NOMO-1 treated with DMSO at 0.1 percent for 48 hours (cell line): ENCODE results near the gene ZDHHC11B.

Experiments
- DNase-seq: peaks from one replicate; lab custom pipeline; 2025; ENCODE audit not compliant: unreplicated experiment; lab: John Stamatoyannopoulos, UW

The ZDHHC11B gene

GRCh38 chr5:662751-663435 lies 121.6 kb downstream of the ZDHHC11B start:
- no peak for DNase-seq

DNA sequence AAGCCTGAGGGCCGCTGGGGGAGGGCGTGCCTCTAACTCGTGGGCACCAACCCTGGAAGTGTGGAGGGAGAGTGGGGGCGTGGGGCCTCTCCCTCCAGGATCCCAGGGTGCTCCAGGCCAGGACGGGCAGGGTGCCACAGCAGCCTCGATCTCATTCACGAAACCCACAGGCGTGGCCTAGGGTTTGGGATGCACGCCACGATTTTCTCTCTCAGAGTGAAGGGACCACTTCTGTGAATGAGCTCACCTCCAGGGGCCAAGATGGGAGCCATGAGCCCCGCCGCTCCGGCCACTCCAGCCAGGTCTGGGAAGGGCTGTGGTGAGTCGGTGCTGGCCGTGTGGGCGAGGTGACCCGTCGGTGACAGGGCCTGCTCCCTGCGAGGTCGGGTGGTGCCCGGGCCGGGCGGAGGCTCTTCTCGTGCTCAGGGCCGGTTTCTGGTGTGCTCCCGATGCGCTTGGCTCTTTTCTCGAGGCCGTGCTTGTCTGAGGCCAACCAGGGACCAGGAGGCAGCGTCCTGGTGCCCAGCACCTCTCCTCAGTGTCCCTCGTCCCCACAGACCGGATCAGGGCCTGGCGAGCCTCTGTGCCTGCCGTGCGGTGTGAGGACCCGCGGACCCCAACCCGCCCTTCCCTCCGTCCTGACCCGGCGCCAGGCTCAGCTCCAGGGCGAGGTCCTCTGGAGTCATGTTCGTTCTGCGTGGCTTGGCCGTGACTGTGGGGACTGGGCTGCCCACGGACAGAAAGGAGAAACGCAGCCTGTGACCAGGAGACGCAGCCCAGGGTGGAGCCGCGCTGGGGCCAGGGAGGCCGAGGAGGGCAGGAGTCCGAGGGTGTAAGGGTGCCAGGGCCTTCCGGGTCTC lies 122.4 kb downstream of the ZDHHC11B start:
- DNase-seq, result no peak

DNA sequence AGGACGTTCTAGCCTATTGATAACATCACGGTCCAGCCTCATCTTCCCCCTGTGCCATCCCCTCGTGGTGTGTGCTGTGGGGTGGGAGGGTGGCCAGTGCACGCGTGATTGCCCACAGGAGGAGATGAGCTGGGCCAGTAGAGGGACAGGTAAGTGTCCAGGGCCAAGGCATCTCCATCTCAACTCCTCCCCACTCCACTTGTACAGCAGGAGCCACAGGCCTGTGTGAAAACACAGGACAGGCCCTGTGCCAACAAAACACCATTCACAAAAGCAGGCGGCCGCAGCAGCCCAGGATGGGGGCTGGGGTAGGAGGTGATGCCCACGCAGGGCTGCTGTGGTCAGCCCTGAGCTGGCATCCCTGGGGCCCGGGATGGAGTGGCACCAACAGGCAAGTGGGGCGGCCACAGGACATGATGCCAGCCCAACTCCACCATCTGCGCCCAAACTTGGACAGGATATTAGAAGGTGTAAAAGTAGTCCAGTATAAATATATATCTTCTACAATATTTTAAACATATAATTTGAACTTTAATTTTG lies 124.0 kb downstream of the ZDHHC11B start:
- DNase-seq, result no peak
